Astrocyte of the spinal cord (primary cell): ENCODE measurements around the gene SPDYE4.

Experiments
- DNase-seq: peaks from one replicate; pipeline ENCODE4 v3.0.0; 2011; ENCODE audit warnings: low read depth, low spot score
- H3K4me3 ChIP-seq: 2 replicates; pipeline ENCODE4 v1.5.1; 2011; ENCODE audit warnings: low read depth, mild to moderate bottlenecking, low read length, moderate library complexity
- in situ Hi-C: cut with HindIII; loops from 2 replicates; pipeline ENCODE4 v1.10.0; 2017; ENCODE audit warnings: low sequenced_read_pairs
- TF ChIP-seq, protein P1 (sequence below): IDR thresholded peaks from 2 replicates; pipeline ENCODE4 v1.5.1; 2012; ENCODE audit warnings: low read depth, mild to moderate bottlenecking, low read length, inconsistent platforms

SPDYE4 gene

DNA sequence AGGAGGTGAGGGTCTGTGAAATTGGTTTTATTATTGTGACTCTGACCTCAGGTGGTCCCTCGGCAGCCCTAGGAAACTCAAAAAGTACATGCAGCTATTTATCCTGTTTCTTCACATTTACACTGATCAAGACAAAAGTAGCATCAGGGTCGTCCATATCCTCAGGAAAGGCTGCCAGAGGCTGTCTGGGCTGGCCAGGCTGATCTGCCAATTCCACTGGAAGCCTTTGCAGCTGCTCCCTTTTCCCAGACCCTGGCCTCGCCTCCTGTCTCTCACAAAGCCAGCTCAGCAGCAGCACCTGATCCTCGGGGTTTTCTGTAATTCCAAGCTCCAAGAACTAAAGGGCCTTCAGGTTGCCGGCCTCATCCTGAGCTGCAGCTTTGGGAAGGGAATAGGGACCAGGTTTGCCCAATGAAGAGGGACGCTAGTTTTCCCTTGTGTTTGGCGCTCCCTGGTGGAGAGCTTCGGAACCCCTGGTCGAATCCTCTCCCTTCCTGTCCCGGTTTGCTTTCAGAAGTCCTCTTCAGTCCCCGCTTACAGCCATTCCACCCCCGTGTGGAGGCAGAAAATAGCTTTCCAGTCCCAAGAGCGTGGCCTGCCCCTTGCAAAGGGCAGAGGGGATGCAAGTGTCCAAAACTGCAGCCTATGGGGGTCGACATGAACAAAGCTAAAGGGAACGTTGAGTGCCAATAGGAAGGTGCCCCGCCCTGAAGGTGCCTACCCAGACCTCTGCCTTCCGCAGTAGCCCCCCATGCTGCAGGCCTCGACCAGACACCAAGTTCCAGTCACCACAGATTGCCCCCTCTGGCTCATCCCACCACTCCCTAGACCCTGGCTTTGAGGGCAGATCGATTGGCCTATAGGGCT lies 27.4 kb upstream of the SPDYE4 start:
- H3K4me3 ChIP-seq: no peak overlapping the region
- TF ChIP-seq, protein P1, sequence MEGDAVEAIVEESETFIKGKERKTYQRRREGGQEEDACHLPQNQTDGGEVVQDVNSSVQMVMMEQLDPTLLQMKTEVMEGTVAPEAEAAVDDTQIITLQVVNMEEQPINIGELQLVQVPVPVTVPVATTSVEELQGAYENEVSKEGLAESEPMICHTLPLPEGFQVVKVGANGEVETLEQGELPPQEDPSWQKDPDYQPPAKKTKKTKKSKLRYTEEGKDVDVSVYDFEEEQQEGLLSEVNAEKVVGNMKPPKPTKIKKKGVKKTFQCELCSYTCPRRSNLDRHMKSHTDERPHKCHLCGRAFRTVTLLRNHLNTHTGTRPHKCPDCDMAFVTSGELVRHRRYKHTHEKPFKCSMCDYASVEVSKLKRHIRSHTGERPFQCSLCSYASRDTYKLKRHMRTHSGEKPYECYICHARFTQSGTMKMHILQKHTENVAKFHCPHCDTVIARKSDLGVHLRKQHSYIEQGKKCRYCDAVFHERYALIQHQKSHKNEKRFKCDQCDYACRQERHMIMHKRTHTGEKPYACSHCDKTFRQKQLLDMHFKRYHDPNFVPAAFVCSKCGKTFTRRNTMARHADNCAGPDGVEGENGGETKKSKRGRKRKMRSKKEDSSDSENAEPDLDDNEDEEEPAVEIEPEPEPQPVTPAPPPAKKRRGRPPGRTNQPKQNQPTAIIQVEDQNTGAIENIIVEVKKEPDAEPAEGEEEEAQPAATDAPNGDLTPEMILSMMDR: peak; percentile 86
- in situ Hi-C loops: no loop called here
- DNase-seq: peak; percentile 43

DNA sequence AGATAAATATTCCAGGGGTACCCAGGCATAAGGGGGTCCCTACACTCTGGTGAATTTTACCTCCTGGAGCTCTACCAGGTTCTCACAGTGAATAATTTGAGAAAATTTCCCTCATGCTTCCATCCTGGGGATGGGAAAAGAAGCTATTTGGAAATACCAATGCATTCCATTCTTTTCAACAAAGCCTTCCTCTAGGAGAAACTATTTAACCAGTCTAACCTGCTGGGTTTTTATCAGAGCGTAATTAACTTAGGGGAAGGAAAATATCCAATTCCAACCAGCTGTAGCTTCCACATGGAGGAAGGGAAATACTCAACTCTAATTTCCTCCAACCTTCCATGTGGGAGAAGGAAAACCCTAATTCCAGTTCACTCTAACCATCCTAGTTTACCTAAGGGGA lies 23.8 kb upstream of the SPDYE4 start:
- no peak for DNase-seq
- H3K4me3 ChIP-seq: no peak overlapping the region
- TF ChIP-seq, protein P1: no peak
- in situ Hi-C loops: no loop called here

DNA sequence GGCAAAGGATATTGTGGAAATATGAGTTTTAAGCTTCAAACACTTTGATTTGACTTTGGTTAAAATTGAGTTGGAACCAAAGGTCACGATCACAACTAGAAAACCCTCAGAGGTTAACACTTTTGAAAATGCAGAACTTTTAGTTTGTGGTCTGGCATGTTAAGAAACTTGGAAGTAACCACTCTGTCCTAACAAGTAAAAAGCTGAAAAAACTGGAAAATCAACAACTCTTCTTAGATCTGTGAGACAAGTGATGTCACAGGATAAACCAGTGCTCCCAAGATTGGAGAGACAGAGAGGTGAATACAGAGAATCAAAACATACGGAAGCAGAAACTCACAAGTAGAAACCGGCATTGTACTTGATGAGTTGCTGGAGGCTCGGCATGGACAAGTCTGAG lies 23.4 kb upstream of the SPDYE4 start:
- H3K4me3 ChIP-seq: no peak overlapping the region
- in situ Hi-C loops: no loop called here
- TF ChIP-seq, protein P1: no peak
- no peak for DNase-seq

DNA sequence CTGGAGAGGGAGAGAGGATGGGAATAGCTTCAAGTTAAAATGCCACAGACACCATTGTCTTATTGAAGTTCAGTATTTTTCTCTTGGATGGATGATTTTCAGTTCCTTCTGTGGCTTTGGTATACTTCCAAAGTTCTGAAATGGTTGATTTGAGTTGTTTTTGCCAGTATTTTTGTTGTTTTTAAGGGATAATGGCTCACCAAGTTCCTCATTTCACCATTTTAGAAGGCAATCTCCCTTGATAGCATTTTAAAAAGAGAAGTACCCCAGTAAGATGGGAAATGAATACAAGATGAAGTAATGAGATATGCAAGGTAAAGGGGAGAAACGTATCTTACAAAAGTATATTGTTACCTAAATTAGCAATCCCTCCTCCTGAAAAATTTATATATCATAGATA lies 18.5 kb upstream of the SPDYE4 start:
- TF ChIP-seq, protein P1: no peak
- in situ Hi-C loops: no loop called here
- DNase-seq: no peak
- no peak overlapping the region for H3K4me3 ChIP-seq

DNA sequence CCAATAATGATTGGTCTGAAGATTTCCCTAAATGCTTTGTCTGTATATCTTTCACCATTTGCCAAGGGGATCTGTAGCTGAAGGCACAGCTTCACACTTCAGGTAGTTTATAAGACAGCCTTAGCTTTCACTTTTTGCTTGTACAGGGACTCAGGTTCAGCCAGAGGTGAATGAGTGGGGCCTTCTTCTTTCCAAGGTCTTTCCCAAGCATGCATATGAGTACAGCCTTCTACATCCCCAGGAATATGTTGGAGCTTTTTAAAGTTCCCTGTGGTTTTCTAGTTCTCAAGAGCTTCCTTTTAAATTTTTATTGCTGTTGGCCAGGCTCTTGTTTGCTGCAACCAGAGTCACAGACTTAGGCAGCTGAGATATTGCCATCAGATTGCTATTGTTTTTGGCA lies 17.9 kb upstream of the SPDYE4 start:
- in situ Hi-C loops: no loop called here
- H3K4me3 ChIP-seq: no peak overlapping the region
- TF ChIP-seq, protein P1: no peak
- DNase-seq: no peak

DNA sequence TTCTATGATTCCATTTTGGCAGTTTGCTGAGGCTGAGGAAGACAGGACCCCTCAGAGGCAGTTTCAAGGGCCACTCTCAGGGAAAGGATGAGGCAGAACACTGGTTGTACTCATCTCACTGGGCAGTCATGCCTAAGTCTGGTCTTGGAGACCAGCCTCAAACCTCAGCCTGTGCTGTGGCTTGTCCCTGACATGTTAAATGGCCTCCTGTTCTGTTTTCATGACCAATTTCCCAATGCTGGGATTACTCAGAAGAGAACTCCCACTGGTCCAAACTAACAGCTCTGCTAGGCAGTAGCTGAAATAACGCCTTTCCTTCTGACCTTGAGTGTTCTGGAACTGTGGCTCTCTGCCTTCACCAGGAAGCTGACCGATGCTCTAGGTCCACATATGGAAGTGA lies 8.4 kb upstream of the SPDYE4 start:
- no peak for DNase-seq
- in situ Hi-C loops: no loop called here
- TF ChIP-seq, protein P1: no peak
- no peak overlapping the region for H3K4me3 ChIP-seq
